B cell (primary cell): ENCODE data around the gene NDUFS4.

Source experiments
- EZH2 ChIP-seq: IDR thresholded peaks from 2 replicates; pipeline ENCODE4 v1.6.1; 2012; ENCODE audit warnings: borderline replicate concordance, low read depth, mild to moderate bottlenecking, moderate library complexity, low read length; ENCODE audit not compliant: insufficient read depth, poor library complexity, severe bottlenecking
- TF ChIP-seq, protein P1 (sequence below): fragments of 200-600 bp; IDR thresholded peaks from one replicate; pipeline ENCODE4 v1.8.0; 2022; ENCODE audit warnings: antibody characterized with exemption, mild to moderate bottlenecking

- TF ChIP-seq EZH2, result no peak
- TF ChIP-seq, protein P1, sequence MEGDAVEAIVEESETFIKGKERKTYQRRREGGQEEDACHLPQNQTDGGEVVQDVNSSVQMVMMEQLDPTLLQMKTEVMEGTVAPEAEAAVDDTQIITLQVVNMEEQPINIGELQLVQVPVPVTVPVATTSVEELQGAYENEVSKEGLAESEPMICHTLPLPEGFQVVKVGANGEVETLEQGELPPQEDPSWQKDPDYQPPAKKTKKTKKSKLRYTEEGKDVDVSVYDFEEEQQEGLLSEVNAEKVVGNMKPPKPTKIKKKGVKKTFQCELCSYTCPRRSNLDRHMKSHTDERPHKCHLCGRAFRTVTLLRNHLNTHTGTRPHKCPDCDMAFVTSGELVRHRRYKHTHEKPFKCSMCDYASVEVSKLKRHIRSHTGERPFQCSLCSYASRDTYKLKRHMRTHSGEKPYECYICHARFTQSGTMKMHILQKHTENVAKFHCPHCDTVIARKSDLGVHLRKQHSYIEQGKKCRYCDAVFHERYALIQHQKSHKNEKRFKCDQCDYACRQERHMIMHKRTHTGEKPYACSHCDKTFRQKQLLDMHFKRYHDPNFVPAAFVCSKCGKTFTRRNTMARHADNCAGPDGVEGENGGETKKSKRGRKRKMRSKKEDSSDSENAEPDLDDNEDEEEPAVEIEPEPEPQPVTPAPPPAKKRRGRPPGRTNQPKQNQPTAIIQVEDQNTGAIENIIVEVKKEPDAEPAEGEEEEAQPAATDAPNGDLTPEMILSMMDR, result no peak
These were observed 13.2 kb upstream of the NDUFS4 start for GRCh38 chr5:53547226-53547625.
